K562 (cell line): ENCODE measurements around the gene VIT.

Experiments
- BHLHE40 ChIP-seq: IDR thresholded peaks from 2 replicates; pipeline ENCODE4 v1.6.1; 2011; ENCODE audit warnings: low read length, improper control_type of control experiment
- CHD7 ChIP-seq: fragments of 200-600 bp; sonication (generic); IDR thresholded peaks from one replicate; pipeline ENCODE4 v1.6.1; 2012; ENCODE audit warnings: mild to moderate bottlenecking, low read depth, low read length, inconsistent platforms
- TRIM28 ChIP-seq: fragments of 450-650 bp; IDR thresholded peaks from 2 replicates; pipeline ENCODE4 v1.6.1; 2017
- ZNF785 ChIP-seq: fragments of 250-450 bp; sonication (Bioruptor Pico); IDR thresholded peaks from 2 replicates; pipeline ENCODE4 v1.4.0; 2020; ENCODE audit warnings: mild to moderate bottlenecking
- TF ChIP-seq, protein P1 (sequence below), 3 experiments: IDR thresholded peaks in 2 of 3; conservative IDR thresholded peaks in 1 of 3; 2 replicates each; pipeline ENCODE4 v1.5.1; 2011 to 2012; ENCODE audit warnings: low read length in 3 of 3, mild to moderate bottlenecking in 3 of 3, control low read depth in 2 of 3, improper control_type of control experiment in 1 of 3, inconsistent platforms in 1 of 3, low read depth in 1 of 3, mixed read lengths in 1 of 3, moderate library complexity in 1 of 3; ENCODE audit not compliant: insufficient read depth in 2 of 3
- TF ChIP-seq, protein P2 (sequence below), 2 experiments: IDR thresholded peaks; 2 replicates each; pipeline ENCODE4 v1.6.1; 2011; ENCODE audit warnings: borderline replicate concordance in 1 of 2, control low read depth in 1 of 2, low read depth in 1 of 2, low read length in 1 of 2, mild to moderate bottlenecking in 1 of 2, mixed read lengths in 1 of 2, moderate library complexity in 1 of 2; ENCODE audit not compliant: insufficient read depth in 1 of 2, insufficient read length in 1 of 2, poor library complexity in 1 of 2, severe bottlenecking in 1 of 2; ENCODE audit errors: extremely low read depth in 1 of 2

GRCh38 chr2:36731941-36732672 lies 35.6 kb downstream of the VIT start:
- TF ChIP-seq ZNF785 (CRISPR knock-in tag) (no peak), BHLHE40 (no peak), TRIM28 (no peak), CHD7 (no peak)
- TF ChIP-seq, protein P1, sequence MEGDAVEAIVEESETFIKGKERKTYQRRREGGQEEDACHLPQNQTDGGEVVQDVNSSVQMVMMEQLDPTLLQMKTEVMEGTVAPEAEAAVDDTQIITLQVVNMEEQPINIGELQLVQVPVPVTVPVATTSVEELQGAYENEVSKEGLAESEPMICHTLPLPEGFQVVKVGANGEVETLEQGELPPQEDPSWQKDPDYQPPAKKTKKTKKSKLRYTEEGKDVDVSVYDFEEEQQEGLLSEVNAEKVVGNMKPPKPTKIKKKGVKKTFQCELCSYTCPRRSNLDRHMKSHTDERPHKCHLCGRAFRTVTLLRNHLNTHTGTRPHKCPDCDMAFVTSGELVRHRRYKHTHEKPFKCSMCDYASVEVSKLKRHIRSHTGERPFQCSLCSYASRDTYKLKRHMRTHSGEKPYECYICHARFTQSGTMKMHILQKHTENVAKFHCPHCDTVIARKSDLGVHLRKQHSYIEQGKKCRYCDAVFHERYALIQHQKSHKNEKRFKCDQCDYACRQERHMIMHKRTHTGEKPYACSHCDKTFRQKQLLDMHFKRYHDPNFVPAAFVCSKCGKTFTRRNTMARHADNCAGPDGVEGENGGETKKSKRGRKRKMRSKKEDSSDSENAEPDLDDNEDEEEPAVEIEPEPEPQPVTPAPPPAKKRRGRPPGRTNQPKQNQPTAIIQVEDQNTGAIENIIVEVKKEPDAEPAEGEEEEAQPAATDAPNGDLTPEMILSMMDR (IDR thresholded peaks at IDR 0.05 in 2 of 3, conservative IDR thresholded peaks at IDR 0.05 in 1 of 3; ENCODE audit: insufficient read depth in 2 of 3, low read depth in 1 of 3, low read length in 3 of 3) = no peak
- TF ChIP-seq, protein P2, sequence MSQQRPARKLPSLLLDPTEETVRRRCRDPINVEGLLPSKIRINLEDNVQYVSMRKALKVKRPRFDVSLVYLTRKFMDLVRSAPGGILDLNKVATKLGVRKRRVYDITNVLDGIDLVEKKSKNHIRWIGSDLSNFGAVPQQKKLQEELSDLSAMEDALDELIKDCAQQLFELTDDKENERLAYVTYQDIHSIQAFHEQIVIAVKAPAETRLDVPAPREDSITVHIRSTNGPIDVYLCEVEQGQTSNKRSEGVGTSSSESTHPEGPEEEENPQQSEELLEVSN (IDR thresholded peaks at IDR 0.05; ENCODE audit: borderline replicate concordance in 1 of 2, extremely low read depth in 1 of 2, insufficient read depth in 1 of 2, insufficient read length in 1 of 2, low read depth in 1 of 2, low read length in 1 of 2, poor library complexity in 1 of 2, severe bottlenecking in 1 of 2) = no peak
